Right hindlimb (tissue), 1 donor: ENCODE data around the gene JAZF1.

Experiments used
- DNase-seq: peaks from one replicate; pipeline ENCODE4 v3.0.0-alpha.2; 2018

JAZF1 gene

DNA sequence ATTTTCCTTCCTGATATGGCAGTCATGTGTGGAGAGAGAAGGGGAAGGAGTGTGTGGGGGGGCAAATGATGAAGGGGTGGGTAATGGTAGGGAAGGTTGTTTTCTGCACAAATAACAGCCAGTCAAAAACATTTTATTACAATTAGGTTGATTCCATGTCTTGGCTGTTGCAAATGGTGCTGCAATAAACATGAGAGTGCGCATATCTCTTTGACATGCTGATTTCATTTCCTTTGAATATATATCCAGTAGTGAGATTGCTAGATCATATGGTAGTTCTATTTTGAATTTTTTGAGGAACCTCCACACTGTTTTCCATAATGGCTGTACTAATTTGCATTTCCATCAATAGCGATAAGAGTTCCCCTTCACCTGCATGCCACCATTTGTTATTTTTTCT is 10.6 kb upstream of the JAZF1 start:
- DNase-seq, result no peak

DNA sequence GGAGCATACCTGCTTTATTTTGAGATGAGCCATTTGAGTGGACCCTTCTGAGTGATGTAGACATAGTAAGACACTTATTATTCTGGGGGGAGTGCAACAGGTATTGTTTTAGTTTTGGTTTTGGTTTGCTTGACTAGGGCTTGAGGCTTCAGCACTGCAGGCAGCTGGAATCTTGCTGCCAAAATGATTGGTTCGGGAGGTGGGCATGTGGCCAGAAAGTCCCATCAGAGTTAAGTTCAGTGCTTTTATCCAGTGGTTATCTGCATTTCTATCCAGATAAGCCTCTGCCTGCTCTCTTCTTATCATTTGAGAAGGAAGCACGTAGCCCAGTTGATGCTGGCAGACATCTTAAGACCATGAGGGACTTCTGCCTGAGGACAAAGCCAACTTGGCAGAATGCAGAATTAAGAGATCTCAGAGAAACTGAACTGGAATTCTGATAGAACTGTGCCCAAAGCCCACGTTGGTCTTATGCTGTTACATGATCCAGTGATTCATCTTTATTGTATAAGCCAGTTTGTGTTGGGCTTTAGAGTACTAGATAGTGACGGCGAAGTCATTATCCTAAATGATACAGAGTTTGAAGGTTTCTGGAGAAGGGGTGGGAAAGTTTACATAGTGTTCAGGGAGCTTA is 9.6 kb upstream of the JAZF1 start:
- DNase-seq, result no peak

DNA sequence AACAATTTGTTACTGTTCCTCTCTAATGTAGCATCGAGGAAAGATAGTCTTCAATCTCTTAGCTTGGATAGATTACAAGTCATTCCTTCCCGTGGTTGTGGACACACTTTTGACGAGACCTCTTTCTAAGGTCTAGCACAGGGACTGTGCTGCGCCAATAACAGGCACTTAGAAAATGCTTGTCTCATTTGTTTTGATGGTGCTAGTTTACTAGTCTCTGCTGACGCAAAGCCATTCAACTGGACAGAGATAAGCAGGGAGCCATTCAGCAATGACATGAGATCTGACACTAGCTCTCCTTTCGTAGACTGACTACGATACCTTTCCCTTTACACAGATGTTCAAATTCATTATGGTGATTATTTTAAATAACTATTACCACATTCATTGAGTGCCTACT is 6.4 kb upstream of the JAZF1 start:
- no peak for DNase-seq

DNA sequence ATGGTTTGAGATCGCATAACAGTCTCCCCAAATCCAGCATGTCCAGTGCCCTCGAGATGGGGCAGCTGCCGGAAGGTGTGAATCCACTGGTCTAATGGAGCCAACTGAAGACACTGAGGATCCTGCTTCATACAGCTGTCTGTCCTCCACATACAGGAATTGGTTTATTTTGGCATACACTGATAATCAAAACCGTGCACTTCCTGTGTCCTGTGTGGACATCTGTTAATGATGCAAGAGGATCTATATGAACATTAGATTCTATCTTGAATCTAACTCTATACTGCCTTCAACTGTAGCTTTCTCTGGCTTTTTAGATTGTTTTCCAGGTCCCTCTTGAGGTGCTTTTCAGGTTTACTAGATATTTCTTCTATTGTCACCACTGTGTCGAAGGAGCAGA is 3.0 kb upstream of the JAZF1 start:
- DNase-seq, result no peak

DNA sequence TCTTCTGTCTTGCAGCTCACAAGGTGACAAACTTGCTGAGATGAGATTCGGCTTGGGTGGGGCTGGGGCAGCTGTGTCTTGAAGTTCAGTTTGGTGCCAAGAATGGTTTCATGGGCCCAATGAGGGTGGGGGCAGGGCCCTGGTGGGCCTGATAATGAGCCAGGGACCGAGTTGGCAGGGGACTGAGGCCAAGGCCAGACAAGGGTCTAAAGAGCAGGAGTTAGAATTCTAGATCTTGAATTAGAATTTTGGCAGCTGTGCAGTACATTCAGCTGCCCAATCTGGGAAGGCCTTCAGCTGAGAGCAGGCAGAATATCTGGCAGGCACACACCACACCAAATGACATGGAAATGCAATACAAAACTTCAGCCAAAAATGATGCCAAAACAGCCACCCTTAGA is 1.5 kb upstream of the JAZF1 start:
- peak; percentile 53 for DNase-seq

DNA sequence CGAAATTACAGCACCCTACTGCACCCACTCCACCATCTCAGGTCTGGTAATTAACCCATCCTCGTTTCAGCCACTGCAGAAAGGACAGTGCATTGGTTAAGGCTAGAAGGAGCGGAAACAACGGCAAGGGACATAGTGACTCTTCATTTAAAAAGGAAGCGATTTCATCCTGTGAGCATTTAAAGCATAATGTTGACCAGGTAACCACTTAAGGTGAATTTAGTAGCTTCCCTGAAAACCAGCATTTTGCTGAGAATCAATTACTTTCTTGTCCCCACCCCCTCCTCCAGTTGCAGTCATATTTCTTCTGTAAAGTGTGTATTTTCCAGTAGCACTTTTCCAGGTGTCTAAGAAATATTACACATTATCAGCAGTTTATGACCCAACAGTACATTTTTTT is 821 bp upstream of the JAZF1 start:
- no peak for DNase-seq

DNA sequence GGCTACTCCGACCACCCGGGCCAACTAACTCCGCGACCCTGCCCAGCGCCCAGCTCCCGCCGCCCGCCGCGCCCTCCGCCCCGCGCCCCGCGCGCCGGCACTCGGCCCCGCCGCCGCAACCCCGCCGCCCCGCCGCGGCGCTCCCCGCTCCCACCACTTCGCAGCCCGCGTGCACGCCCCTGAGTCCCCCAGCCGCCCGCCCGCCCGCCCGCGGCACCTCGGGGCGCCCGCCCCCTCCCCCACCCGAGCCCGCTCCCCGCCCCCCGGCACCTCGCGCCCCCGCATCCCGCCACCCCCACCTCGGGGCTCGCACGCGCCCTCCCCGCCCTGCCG is 598 bp downstream of the JAZF1 start:
- DNase-seq, result no peak

DNA sequence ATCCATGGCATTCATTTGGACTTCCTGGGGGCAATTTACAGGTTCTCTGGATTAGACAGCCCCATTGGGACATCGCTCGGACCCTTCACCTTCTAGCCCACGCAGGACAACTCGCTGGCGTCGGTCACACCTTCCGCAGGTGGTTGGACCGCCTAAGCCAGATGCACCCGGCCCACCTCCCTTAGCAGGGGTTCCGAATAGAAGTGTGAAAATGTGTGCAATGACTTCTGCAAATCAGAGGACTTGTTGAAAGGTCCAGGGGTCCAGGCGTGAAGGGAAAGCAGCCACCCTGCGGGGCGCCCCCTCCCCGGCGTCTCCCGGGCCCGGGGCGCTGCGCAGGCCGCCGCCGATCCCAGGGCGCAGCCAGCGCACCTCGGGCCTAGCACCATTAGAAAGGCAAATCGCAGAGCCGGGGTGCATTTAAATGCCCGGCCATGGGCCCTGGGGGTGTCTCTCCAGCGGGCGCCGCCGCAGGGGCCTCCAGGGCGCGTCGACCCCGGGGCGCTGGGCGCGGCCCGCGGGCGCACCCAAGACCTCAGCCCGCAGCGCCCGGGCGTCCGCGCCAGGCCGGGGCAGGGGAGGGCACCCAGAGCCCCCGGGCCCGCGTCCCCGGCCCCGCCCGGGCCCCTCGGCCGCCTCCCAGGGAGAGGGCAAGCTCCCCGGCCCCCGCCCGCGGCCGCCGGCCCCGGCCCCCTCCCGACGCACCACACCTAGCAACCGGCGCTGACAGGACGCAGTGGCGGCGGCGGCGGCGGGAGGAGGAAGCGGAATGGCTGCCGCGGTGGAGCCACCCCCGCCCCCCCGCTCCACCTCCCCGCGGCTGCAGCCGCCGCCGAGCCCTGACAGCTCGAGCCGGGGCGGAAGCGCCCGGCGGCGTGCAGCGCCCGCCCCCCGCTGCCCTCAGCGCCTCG is 1.2 kb downstream of the JAZF1 start:
- peak; percentile 76 for DNase-seq

DNA sequence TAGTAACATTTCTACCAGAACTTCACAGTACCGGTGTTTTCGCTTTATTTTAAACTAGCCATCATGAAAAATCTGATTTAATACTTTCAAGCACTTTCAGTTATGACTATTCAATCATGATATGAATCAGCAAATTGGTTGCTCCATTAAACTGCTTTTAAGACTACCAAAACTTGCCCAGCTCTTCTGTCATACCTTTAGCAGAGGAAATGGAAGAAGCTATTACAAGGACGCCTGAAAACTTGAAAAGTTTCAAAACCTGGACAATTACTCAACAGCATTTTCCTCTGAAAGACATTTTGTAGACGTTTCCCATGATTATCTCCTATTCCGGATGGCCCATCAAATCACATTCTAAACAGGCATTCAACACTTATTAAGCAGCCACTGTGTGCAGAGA is 2.0 kb downstream of the JAZF1 start:
- no peak for DNase-seq

DNA sequence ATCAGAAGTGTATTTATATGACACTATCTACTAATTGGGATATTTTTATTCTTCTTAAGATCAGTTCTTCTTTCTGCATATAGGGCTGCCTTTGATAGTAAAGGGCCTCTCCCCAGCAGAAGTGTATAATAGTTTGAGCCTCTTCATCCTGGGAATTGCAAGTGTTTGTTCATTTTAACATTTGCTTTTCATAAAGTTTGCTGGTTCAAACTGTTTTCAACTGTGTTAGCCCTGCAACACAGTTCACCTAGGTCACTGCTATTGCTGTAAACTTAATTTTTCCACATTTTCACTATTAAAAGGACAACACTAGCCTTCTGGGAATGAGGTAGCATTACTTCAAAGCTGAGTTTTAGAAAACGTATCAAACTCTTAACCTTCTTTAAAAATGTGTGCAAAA is 2.8 kb downstream of the JAZF1 start:
- no peak for DNase-seq

DNA sequence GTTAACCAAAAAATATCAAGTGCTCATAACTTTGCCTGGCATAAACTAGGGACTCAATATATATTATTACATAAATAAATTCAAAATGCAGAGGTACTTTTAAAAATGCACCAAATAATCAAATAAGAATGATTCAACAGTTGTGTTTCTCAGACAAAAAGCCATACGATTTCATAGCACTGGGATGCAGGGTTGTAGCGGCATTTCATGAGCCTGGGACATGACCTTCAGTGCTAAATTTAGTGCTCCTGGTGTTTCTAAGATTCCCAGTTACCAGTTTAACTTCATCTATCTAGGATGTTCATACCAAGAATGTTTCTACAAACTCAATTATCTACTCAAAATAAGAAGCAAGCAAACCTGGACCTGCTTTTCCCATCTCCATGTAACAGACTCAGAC is 4.0 kb downstream of the JAZF1 start:
- no peak for DNase-seq

DNA sequence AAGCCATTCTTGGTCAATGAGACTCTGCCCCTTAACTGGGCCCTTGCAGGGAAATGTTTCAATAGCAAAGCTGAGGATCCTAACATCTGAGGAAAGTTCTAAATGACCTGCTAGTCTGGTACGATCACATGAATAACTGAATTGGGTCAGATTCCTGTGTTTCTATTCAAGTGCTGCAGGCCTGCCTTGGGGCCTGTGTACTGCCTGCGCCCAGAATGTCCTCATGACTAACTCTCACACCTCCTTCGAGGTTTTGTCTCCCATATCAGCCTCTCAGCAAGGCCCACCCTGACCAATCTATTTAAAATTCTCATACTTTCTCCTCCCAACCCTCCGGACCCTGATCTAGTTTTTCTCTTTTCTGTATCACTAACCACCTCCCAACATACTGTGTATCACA is 4.4 kb downstream of the JAZF1 start:
- no peak for DNase-seq

DNA sequence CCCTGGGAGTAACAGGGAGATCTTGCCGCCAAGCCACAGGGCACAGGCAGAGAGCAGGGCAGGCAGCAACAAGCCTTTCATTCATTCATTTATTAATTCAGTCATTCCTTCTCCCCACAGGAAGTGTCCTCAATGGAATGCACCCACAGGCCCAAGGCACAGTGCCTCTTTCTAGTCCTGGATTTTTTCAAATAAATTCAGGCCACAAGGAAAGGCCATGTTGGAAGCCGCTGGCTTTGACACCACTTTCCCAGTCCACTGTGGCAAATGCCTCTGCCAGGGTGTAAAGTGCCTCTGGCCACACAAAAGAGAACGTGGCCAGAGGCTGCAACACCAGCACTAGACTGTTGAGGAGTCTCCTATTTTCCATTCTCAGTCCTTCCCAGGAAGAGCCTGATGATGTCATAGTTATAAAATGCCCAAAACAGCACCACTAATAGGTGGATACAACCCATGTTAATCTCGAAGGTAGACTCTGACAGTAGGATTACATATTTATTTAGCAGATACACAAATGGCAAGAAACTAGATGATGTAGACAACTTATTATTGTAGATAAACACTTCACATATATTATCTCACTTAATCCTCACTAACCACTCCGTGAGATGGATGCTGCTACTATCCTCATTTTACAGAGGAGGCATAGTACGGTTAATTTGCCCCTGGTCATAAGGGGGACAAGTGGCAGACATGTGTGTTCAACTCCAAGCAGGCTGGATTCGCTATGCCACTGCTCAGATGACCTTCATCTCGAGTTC is 5.5 kb downstream of the JAZF1 start:
- no peak for DNase-seq

DNA sequence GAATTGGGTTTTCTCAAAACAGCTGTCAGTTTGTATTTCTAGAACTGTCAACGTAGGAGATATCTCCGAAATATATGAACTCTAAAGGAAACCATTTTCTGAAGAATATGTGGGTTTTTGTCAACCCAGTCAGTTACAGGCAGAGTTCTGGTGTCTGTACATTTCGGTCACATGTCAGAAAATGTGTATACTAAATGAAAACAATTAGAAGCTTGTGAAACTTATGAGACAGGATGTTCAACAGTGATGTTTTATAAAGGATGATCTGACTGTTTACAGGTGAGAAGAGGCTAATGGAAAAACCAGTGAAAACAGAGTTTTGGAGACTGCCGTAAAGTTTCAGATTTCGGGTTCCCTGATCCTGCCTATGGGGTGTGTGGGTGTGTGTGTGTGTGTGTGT is 6.2 kb downstream of the JAZF1 start:
- DNase-seq, result no peak

DNA sequence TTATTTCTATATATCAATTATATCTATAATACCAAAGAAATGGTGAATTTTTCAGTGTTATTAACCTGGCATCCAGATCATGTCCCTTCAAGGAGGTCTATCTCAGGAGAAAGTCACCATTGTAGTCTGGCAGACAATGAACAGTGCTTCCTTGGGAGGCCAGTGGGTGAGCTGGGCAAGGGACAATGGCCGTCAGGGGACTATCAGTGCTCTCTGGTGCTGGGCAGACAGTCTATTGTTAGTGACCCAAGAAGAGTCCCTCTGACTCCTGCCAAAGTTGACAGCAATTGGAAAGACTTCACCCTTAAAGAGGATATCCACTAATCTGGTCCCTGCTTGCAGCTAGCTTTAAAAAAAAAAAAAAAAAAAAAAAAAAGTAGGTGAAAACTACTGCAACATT is 7.1 kb downstream of the JAZF1 start:
- DNase-seq, result no peak

DNA sequence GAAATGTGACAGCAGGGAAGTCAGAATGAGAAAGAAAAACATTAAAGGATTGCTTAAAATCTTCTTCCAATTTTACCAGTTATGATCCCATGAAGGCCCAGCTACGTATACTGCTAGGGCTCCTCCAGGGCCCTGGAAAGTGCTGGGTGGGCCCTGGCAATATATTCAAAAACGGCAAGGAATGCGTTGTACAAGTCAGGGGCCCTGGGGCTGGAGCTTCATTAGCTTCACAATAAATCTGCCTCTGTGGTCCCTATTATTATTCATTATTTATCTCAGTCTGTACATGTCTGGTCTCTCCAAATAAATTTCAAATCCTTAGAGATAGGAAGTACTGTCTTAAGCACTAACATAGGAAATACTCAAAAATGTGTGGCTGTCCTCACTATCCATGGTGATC is 7.6 kb downstream of the JAZF1 start:
- no peak for DNase-seq

DNA sequence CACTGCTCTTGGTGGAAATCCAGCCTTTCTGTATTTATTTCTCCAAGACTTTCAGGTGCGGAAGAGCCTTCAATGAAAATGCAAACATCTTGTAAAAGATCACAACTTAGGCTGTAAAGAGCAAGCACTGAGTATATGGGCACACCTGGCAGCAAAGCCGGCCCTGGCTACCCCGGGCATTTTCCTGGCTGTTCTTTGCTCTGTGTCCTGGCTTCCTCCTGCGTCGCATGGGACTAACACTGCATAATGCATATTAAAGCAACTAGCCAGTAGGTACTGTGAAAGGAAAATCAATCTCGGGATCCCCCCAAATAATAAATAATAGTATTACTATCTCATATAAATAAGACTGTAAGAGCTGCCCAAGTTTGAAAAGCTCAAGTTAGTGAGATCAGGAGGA is 9.9 kb downstream of the JAZF1 start:
- no peak for DNase-seq

DNA sequence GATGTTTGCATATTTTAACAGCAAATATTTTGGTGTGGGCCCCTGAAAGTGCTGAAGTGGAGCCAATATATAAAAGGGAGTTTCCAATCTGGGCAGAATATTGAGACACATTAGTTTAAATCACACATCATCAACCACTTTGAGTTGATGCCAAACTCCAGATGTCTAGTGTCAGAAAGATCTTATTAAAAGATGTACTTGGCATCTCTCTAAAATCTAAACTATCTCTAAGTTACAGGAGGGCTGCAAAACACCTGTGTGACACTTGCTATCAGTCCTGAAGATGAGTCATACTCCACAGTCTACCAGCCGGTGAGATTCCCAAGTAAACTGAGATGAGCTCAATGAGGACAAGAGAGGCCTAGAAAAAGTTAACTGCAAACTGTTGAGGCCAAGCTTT is 11.4 kb downstream of the JAZF1 start:
- no peak for DNase-seq

DNA sequence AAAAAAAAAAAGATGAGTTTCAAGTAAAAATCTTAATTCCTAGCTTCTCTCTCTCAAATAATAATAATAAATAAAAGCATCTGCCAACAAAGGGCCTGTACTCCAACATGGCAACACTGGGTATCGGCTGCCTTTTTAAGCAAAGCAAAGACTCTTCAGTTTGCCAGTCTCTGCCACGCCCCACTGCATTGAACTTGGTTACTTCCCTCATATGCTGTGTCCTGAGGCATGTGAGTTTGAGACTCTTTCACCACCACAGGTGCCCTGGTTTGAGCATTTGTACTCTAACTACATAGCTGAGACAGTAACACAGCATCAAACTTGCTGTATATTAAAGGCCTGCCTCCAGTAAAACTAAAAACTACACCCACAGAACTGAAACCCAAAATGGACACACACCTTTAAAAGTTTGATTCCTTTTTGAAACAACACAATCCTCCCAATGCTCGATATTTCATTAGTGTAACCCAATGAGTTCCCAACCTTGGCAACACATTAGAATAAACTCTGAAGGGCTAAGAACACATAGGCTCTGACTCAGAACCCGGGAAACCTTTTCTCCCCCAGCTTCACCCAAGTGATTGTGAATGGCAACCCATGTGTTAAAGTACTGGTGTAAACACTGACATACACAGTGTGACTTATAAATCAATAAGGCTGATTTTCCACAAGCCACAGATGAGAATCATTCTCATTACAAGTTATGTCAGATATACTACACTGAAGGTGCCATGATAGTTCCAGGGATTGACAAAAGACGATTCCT is 12.0 kb downstream of the JAZF1 start:
- no peak for DNase-seq

DNA sequence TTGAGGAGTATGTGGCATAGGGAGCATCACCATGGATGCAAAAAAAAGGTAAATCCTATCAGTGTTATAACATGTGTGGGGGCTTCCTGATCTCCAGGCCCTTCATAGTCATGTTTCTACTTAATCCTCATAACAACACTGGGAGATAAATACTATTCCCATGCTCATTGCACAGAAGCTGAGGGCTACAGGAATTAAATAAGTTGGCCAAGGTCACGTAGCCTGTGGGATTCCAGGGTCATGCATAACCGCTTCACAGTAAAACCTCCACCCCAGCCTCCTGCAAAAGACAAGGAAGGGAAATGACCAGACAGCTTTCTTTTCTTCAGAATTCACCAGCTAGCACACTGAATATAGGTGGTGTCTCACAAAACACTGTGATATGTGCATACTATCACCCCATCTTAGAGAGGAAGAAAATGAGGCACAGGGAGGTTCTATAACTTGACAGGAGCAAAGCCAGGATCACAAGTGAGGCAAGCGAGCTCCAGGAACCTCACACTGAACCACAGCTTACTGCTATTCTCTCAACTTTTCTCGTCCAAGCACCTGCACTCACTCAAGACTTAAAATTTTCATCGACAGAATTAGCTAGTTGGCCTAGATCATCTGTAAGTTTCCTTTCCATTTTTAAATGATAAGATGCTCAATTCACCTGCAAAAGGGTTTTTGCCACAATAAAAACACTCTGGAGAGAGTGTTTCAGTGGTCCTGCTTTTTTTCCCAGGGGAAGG is 13.4 kb downstream of the JAZF1 start:
- no peak for DNase-seq

DNA sequence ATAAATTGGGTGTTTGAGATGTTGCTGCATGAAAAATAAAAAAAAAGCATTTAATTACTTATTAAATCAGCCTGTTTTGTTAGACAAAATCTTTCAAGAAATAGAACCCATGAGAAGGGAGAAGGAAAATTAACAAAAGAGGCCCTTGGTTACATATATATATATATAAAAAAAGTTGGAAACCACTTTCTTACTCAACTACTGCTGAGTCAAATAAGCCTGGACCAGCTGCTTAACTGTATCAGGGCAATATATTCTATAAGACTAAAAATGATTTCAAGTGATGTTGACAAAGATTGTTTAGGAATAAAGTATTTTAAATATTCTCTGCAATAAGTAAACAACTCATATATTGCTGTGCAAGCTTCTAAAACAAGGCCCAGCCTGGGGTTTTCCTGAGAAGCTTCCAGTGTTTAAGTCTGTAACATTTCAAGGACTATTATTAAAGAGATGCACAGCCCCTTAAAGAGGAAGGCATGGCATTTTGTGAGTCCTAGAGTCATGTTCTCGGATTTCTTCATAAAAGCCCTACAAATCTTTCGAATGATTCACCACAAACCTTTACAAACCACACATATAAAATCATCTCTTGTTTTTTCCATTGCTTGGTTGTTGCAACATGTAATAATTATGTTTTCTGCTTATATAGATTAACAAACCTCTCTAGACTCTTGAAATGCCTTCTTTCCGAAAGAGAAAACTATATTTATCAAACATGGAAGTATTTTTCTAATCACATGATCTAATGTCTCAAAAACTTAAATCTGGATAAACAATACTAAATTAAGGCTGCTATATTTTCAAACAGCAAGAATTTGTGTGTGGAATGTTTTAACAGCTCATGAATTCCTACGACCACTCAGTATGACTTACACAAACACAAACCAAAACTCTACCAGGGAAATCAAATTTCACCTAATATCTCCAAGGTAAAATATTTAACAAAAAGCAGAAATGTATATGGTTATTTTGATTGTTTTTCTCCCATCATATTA is 14.3 kb downstream of the JAZF1 start:
- DNase-seq, result no peak
